Keratinocyte (primary cell): ENCODE results near the gene NRSN2. TPM values are rescaled to one million over a fixed set of nuclear protein-coding genes. Genes with fewer than 3 reads are reported as not detected.
A peak's percentile ranks its signal among the peaks of the same experiment; 100 is the strongest.

Source experiments
- DNase-seq: peaks from one replicate; pipeline ENCODE4 v3.0.0-alpha.2; 2011; ENCODE audit warnings: low read depth, missing footprints, low spot score
- FAIRE-seq: peaks from 2 replicates; lab custom pipeline; 2011; peaks lifted over from hg19 to GRCh38; lab: Jason Lieb, UNC
- H2AFZ ChIP-seq: 2 replicates; pipeline ENCODE4 v1.6.0; 2012; ENCODE audit warnings: low read length, control low read depth, inconsistent platforms; ENCODE audit not compliant: control insufficient read depth
- H3K27ac ChIP-seq: 2 replicates; pipeline ENCODE4 v1.5.1; 2011; ENCODE audit warnings: low read length; ENCODE audit not compliant: control insufficient read depth, insufficient read depth
- H3K27me3 ChIP-seq: 3 replicates; pipeline ENCODE4 v1.6.0; 2011; ENCODE audit warnings: low read length; ENCODE audit not compliant: control insufficient read depth, insufficient read depth; ENCODE audit errors: extremely low read depth
- H3K36me3 ChIP-seq, 2 experiments: 2 replicates in 1 of 2; 3 replicates in 1 of 2; pipeline ENCODE4 v1.5.1; 2011; ENCODE audit warnings: low read length in 2 of 2, mild to moderate bottlenecking in 1 of 2; ENCODE audit not compliant: control insufficient read depth in 2 of 2, insufficient read depth in 2 of 2; ENCODE audit errors: extremely low read depth in 1 of 2
- H3K4me1 ChIP-seq: 3 replicates; pipeline ENCODE4 v1.5.1; 2011; ENCODE audit warnings: low read length; ENCODE audit not compliant: control insufficient read depth, insufficient read depth; ENCODE audit errors: extremely low read depth
- H3K4me2 ChIP-seq: 3 replicates; pipeline ENCODE4 v1.6.0; 2011; ENCODE audit warnings: low read depth, low read length; ENCODE audit not compliant: control insufficient read depth, insufficient read depth; ENCODE audit errors: extremely low read depth
- H3K4me3 ChIP-seq, 3 experiments: fragments of 200-600 bp in 1 of 3; sonication (generic) in 1 of 3; 2 replicates in 2 of 3; 3 replicates in 1 of 3; pipeline ENCODE4 v1.5.1; 2011 to 2016; ENCODE audit warnings: low read length in 3 of 3, mild to moderate bottlenecking in 3 of 3, control low read depth in 2 of 3, inconsistent platforms in 1 of 3, low read depth in 1 of 3, mixed read lengths in 1 of 3, mixed run types in 1 of 3, moderate library complexity in 1 of 3; ENCODE audit not compliant: control insufficient read depth in 2 of 3, insufficient read depth in 2 of 3; ENCODE audit errors: extremely low read depth in 1 of 3
- H3K79me2 ChIP-seq: 2 replicates; pipeline ENCODE4 v1.6.0; 2012; ENCODE audit warnings: low read length; ENCODE audit not compliant: control insufficient read depth, insufficient read depth
- H3K9ac ChIP-seq: 3 replicates; pipeline ENCODE4 v1.6.0; 2011; ENCODE audit warnings: low read length; ENCODE audit not compliant: control insufficient read depth, insufficient read depth; ENCODE audit errors: extremely low read depth
- H3K9me1 ChIP-seq: 3 replicates; pipeline ENCODE4 v1.6.0; 2011; ENCODE audit warnings: low read length; ENCODE audit not compliant: control insufficient read depth, insufficient read depth; ENCODE audit errors: extremely low read depth
- H3K9me3 ChIP-seq: 2 replicates; pipeline ENCODE4 v1.5.1; 2012; ENCODE audit warnings: low read depth, low read length; ENCODE audit not compliant: control insufficient read depth
- H4K20me1 ChIP-seq: 3 replicates; pipeline ENCODE4 v1.6.0; 2011; ENCODE audit warnings: low read length; ENCODE audit not compliant: control insufficient read depth, insufficient read depth; ENCODE audit errors: extremely low read depth
- CTCF ChIP-seq, 3 experiments: IDR thresholded peaks in 1 of 3; conservative IDR thresholded peaks in 1 of 3; optimal IDR thresholded peaks in 1 of 3; 2 replicates in 2 of 3; 3 replicates in 1 of 3; pipeline versions ENCODE3 to v1.5.1; 2011; ENCODE audit warnings: low read length in 3 of 3, mild to moderate bottlenecking in 3 of 3, moderate library complexity in 2 of 3, control low read depth in 1 of 3, inconsistent platforms in 1 of 3; ENCODE audit not compliant: insufficient read depth in 2 of 3; ENCODE audit errors: extremely low read depth in 1 of 3
- EZH2 ChIP-seq: IDR thresholded peaks from one replicate; pipeline ENCODE4 v1.6.1; 2012; ENCODE audit warnings: inconsistent platforms, mild to moderate bottlenecking, low read length, moderate library complexity
- dilution Hi-C: fragments of 300-500 bp; cut with MboI; formaldehyde crosslinking; loops from one replicate; pipeline ENCODE4 v1.7.0; 2020; ENCODE audit warnings: low sequenced_read_pairs; ENCODE audit not compliant: extremely low pct_ligation_motif_present
- polyA plus RNA-seq, 5 experiments: library from polyadenylated mRNA; depleted of rRNA in 3 of 5; stranded (reverse) in 3 of 5; stranded (forward) in 1 of 5; unstranded in 1 of 5; fragments of >200 nt; gene quantifications; 1 replicate in 1 of 5; 2 replicates in 3 of 5; 3 replicates in 1 of 5; pipeline versions ENCODE4 v1.2.1 to v1.2.3, GENCODE V29; 2011 to 2012; ENCODE audit warnings: missing spikeins in 2 of 5, low read depth in 1 of 5, low replicate concordance in 1 of 5

The NRSN2 gene
- polyA plus RNA-seq, 1 donor (not counting 4 experiments of a cell fraction or from before 2014, with no cell fraction given) = 10.4 TPM

GRCh38 chr20:399182-399707 is 52.3 kb downstream of the NRSN2 start:
- Histone ChIP-seq H4K20me1 (no peaks in the 10 kb centered on the region), H3K9me3 (no peaks in the 10 kb centered on the region), H3K79me2 (no peaks in the 10 kb centered on the region), H3K36me3 (peaks cover 26 to 38% of the 10 kb centered on the region in 2 experiments), H3K9ac (no peak overlapping the region), H3K27me3 (no peaks in the 10 kb centered on the region), H3K27ac (peak overlapping the region; percentile 28), H3K9me1 (no peaks in the 10 kb centered on the region), H2AFZ (no peak overlapping the region), H3K4me1 (peaks cover 28% of the 10 kb centered on the region), H3K4me3 (no peak overlapping the region), H3K4me2 (no peak overlapping the region)
- DNase-seq = no peak
- dilution Hi-C loops = no loop called here
- TF ChIP-seq EZH2 (no peak), CTCF (optimal IDR thresholded peaks at IDR 0.05 in 1 of 3, IDR thresholded peaks at IDR 0.05 in 1 of 3, conservative IDR thresholded peaks at IDR 0.05 in 1 of 3; ENCODE audit: extremely low read depth in 1 of 3, insufficient read depth in 2 of 3, low read length in 3 of 3) (no peak)
- no peak for FAIRE-seq

- H3K36me3 ChIP-seq = peaks cover 21 to 30% of the 10 kb centered on the region in 2 experiments
- no peaks in the 10 kb centered on the region for H4K20me1 ChIP-seq
- no peaks in the 10 kb centered on the region for H3K9me1 ChIP-seq
- H3K4me1 ChIP-seq = peaks cover 28% of the 10 kb centered on the region
- no peaks in the 10 kb centered on the region for H3K79me2 ChIP-seq
- DNase-seq (no peak), FAIRE-seq (no peak)
- H3K4me3 ChIP-seq = no peak overlapping the region
- H2AFZ ChIP-seq = peak overlapping the region; percentile 1
- dilution Hi-C loops = no loop called here
- no peak overlapping the region for H3K4me2 ChIP-seq
- no peaks in the 10 kb centered on the region for H3K9me3 ChIP-seq
- TF ChIP-seq CTCF (optimal IDR thresholded peaks at IDR 0.05 in 1 of 3, IDR thresholded peaks at IDR 0.05 in 1 of 3, conservative IDR thresholded peaks at IDR 0.05 in 1 of 3; ENCODE audit: extremely low read depth in 1 of 3, insufficient read depth in 2 of 3, low read length in 3 of 3) = no peak
- TF ChIP-seq EZH2 = no peak
- H3K9ac ChIP-seq = no peak overlapping the region
- no peaks in the 10 kb centered on the region for H3K27me3 ChIP-seq
- peak overlapping the region; percentile 92 for H3K27ac ChIP-seq
Observed at GRCh38 chr20:400128-400453, 53.2 kb downstream of the NRSN2 start.
